Mammary epithelial cell (primary cell): ENCODE measurements around the gene ABHD5.

Experiments used
- EZH2 ChIP-seq: IDR thresholded peaks from 2 replicates; pipeline ENCODE4 v1.6.1; 2012; ENCODE audit warnings: low read length, inconsistent platforms, borderline replicate concordance
- TF ChIP-seq, protein P1 (sequence below), 2 donors: IDR thresholded peaks in 1 of 2; conservative IDR thresholded peaks in 1 of 2; 2 replicates each; pipeline ENCODE4 v1.5.1; 2011 to 2012; ENCODE audit warnings: inconsistent platforms in 2 of 2, low read length in 2 of 2, mild to moderate bottlenecking in 2 of 2, control low read depth in 1 of 2, low read depth in 1 of 2; ENCODE audit not compliant: insufficient read depth in 1 of 2; ENCODE audit errors: extremely low read depth in 1 of 2

DNA sequence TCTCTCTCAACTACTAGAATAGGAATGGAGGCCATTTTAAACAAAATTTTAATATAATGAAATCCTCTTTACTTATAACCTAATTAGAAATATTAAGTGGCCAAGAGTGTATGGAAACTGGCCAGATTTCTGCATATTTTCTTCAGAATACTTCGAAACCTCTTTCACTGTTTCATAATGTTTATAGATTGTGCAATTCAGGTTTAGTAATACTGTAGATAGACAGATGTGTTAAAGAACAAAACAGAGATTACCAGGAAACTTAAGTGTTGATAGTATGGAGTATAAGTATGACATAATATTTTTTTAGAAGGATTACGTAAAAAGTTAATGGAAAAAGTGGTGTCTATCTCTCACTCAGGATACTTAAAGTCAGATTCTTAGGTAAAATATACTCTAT, 4.7 kb downstream of the ABHD5 start:
- no peak for TF ChIP-seq EZH2
- TF ChIP-seq, protein P1, sequence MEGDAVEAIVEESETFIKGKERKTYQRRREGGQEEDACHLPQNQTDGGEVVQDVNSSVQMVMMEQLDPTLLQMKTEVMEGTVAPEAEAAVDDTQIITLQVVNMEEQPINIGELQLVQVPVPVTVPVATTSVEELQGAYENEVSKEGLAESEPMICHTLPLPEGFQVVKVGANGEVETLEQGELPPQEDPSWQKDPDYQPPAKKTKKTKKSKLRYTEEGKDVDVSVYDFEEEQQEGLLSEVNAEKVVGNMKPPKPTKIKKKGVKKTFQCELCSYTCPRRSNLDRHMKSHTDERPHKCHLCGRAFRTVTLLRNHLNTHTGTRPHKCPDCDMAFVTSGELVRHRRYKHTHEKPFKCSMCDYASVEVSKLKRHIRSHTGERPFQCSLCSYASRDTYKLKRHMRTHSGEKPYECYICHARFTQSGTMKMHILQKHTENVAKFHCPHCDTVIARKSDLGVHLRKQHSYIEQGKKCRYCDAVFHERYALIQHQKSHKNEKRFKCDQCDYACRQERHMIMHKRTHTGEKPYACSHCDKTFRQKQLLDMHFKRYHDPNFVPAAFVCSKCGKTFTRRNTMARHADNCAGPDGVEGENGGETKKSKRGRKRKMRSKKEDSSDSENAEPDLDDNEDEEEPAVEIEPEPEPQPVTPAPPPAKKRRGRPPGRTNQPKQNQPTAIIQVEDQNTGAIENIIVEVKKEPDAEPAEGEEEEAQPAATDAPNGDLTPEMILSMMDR (conservative IDR thresholded peaks at IDR 0.05 in 1 of 2, IDR thresholded peaks at IDR 0.05 in 1 of 2; ENCODE audit: extremely low read depth in 1 of 2, insufficient read depth in 1 of 2, low read depth in 1 of 2, low read length in 2 of 2) = no peak
